ENCODE measurements around the gene PITX3.

DNA sequence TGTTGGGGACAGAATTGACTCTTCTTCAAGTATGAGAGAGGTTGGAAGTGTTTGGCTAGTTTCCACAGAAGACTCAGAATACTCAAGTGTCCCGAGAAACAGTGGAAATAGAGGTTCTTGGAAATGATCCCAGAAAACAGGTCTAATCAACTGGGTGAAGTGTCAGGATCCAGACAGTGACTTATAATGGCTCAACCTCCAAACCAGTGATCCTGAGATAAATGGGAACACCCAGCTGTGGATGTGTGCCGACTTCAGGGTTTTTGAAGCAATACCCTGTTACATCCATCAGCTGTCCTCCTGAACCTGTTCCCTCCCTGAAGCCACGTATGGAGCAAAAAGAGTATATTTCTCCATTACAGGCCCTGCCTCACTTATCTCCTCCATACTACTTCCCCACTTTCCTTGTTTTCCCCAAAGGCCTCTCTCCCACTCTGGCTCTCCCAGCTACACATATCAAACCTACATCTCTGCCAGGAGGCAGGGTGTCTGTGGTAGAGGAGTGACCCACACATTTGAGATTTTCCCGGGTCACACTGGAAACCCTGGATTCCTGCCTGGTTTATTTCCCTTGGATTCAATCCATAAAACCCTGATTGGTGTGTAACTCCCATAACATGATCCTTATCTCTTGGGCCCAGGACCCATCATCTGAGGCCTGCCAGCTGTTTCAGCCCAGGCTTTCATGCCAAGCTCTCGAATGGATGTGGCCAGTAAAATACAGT is 32.8 kb downstream of the PITX3 start:
- TF ChIP-seq EZH2phosphoT487 (IDR thresholded peaks at IDR 0.05; ENCODE audit: insufficient read depth, low read depth): no peak
- TF ChIP-seq EZH2 (IDR thresholded peaks at IDR 0.05; ENCODE audit: insufficient read depth, poor library complexity, severe bottlenecking): no peak

Measured in GM23248 (cell line).